Naive B cell (primary cell): Measurements from ENCODE around the gene TLCD5. TPM values are rescaled to one million over a fixed set of nuclear protein-coding genes. Genes with fewer than 3 reads are reported as not detected.

Source experiments
- ATAC-seq, 2 donors: fragments of 150-1000 bp; cut with Tn5 transposase; 2 replicates each; pipeline ENCODE4 v1.10.0; 2021; ENCODE audit warnings: low read depth in 2 of 2, mild to moderate bottlenecking in 2 of 2, moderate library complexity in 2 of 2
- DNase-seq: peaks from one replicate; pipeline ENCODE4 v3.0.0; 2022
- H3K27ac Mint-ChIP-seq, 6 donors: one replicate each; pipeline ENCODE4 v1.8.0; 2020 to 2022; ENCODE audit warnings: mild to moderate bottlenecking in 6 of 6, mixed read lengths in 6 of 6, moderate library complexity in 5 of 6, inconsistent platforms in 2 of 6
- H3K27me3 Mint-ChIP-seq, 3 donors: one replicate each; pipeline ENCODE4 v1.8.0; 2021 to 2022; ENCODE audit warnings: mixed read lengths in 3 of 3, mild to moderate bottlenecking in 1 of 3
- H3K36me3 Mint-ChIP-seq, 2 donors: one replicate each; pipeline ENCODE4 v1.8.0; 2020 to 2022; ENCODE audit warnings: mixed read lengths in 2 of 2, inconsistent platforms in 1 of 2, mild to moderate bottlenecking in 1 of 2
- H3K4me1 Mint-ChIP-seq, 3 donors: one replicate each; pipeline ENCODE4 v1.8.0; 2020 to 2022; ENCODE audit warnings: mixed read lengths in 3 of 3, inconsistent platforms in 1 of 3, mild to moderate bottlenecking in 1 of 3, moderate library complexity in 1 of 3
- H3K4me3 Mint-ChIP-seq, 8 donors: one replicate each; pipeline ENCODE4 v1.8.0; 2020 to 2022; ENCODE audit warnings: mild to moderate bottlenecking in 8 of 8, mixed read lengths in 8 of 8, moderate library complexity in 8 of 8, inconsistent platforms in 2 of 8
- H3K9me3 Mint-ChIP-seq, 7 donors: one replicate each; pipeline ENCODE4 v1.8.0; 2020 to 2022; ENCODE audit warnings: mixed read lengths in 7 of 7, mild to moderate bottlenecking in 5 of 7, inconsistent platforms in 2 of 7, moderate library complexity in 1 of 7
- polyA plus RNA-seq, 6 donors: library from polyadenylated mRNA; unstranded; fragments of 300-500 nt; fragmentation: Illumina TruSeq; gene quantifications; one replicate each; pipeline ENCODE4 v1.2.3, GENCODE V29; 2021; ENCODE audit warnings: low read depth in 6 of 6

Gene TLCD5
- polyA plus RNA-seq, 6 donors from 2014 or later: not detected

- DNase-seq: no peak
- Mint-ChIP-seq H3K36me3 (no peaks in the 10 kb centered on the region), H3K9me3 (peaks cover 0 to 10% (median 0%) of the 10 kb centered on the region in 7 donors), H3K27me3 (peaks cover 37 to 59% (median 52%) of the 10 kb centered on the region in 3 donors), H3K4me1 (peaks cover 21 to 35% (median 22%) of the 10 kb centered on the region in 3 donors), H3K27ac (peak overlapping the region in 2 of 6 donors; percentile 0 to 12), H3K4me3 (peak overlapping the region; percentile 70 to 91 (median 85))
- ATAC-seq: peak; percentile 32 to 42
Measured at GRCh38 chr11:120335556-120335907, 10.4 kb downstream of the TLCD5 start.

GRCh38 chr11:120335908-120336640 lies 11.0 kb downstream of the TLCD5 start, which contains the start of gene ARHGEF12:
Gene ARHGEF12, plus strand, starts transcription at chr11:120336413. Its CDS starts 831 bp downstream, at chr11:120337244.
- H3K27me3 Mint-ChIP-seq: peaks cover 33 to 59% (median 50%) of the 10 kb centered on the region in 3 donors
- H3K27ac Mint-ChIP-seq: peak within 1 kb of the TSS; percentile 4 to 76 (median 56)
- no peaks in the 10 kb centered on the region for H3K36me3 Mint-ChIP-seq
- DNase-seq: peak; percentile 70
- peaks cover 0 to 10% (median 0%) of the 10 kb centered on the region in 7 donors for H3K9me3 Mint-ChIP-seq
- ATAC-seq: peak; percentile 69
- H3K4me1 Mint-ChIP-seq: peaks cover 21 to 35% (median 22%) of the 10 kb centered on the region in 3 donors
- H3K4me3 Mint-ChIP-seq: peak within 1 kb of the TSS; percentile 87 to 98 (median 94)

GRCh38 chr11:120336641-120337354 lies 11.7 kb downstream of the TLCD5 start:
- DNase-seq (peak; percentile 8), ATAC-seq (peak; percentile 26 to 43)
- Mint-ChIP-seq H3K4me3 (peak overlapping the region; percentile 87 to 98 (median 94)), H3K36me3 (no peaks in the 10 kb centered on the region), H3K27ac (peak overlapping the region in 5 of 6 donors; percentile 4 to 76 (median 72)), H3K27me3 (peaks cover 27 to 59% (median 48%) of the 10 kb centered on the region in 3 donors), H3K9me3 (peaks cover 0 to 10% (median 0%) of the 10 kb centered on the region in 7 donors), H3K4me1 (peaks cover 21 to 35% (median 22%) of the 10 kb centered on the region in 3 donors)

GRCh38 chr11:120337355-120338106 lies 12.4 kb downstream of the TLCD5 start:
- Mint-ChIP-seq H3K36me3 (peaks cover 0 to 3% of the 10 kb centered on the region in 2 donors), H3K4me3 (peak overlapping the region; percentile 87 to 98 (median 94)), H3K9me3 (peaks cover 0 to 14% (median 2%) of the 10 kb centered on the region in 7 donors), H3K4me1 (peaks cover 22 to 40% (median 27%) of the 10 kb centered on the region in 3 donors), H3K27me3 (peaks cover 34 to 61% (median 55%) of the 10 kb centered on the region in 3 donors), H3K27ac (peak overlapping the region in 3 of 6 donors; percentile 39 to 76 (median 72))
- DNase-seq (no peak), ATAC-seq (no peak)

GRCh38 chr11:120338107-120338933 lies 13.2 kb downstream of the TLCD5 start:
- no peak overlapping the region for H3K27ac Mint-ChIP-seq
- DNase-seq (no peak), ATAC-seq (no peak)
- H3K9me3 Mint-ChIP-seq: peaks cover 0 to 14% (median 2%) of the 10 kb centered on the region in 7 donors
- peaks cover 22 to 40% (median 27%) of the 10 kb centered on the region in 3 donors for H3K4me1 Mint-ChIP-seq
- peaks cover 0 to 4% of the 10 kb centered on the region in 2 donors for H3K36me3 Mint-ChIP-seq
- H3K27me3 Mint-ChIP-seq: peaks cover 37 to 55% (median 51%) of the 10 kb centered on the region in 3 donors
- peak overlapping the region in 7 of 8 donors; percentile 53 to 96 (median 89) for H3K4me3 Mint-ChIP-seq

- Mint-ChIP-seq H3K4me3 (peak overlapping the region in 1 of 8 donors; percentile 89), H3K36me3 (peaks cover 0 to 4% of the 10 kb centered on the region in 2 donors), H3K4me1 (peaks cover 30 to 45% (median 33%) of the 10 kb centered on the region in 3 donors), H3K9me3 (peaks cover 0 to 14% (median 2%) of the 10 kb centered on the region in 7 donors), H3K27me3 (peaks cover 37 to 54% (median 53%) of the 10 kb centered on the region in 3 donors), H3K27ac (no peak overlapping the region)
- DNase-seq (no peak), ATAC-seq (no peak)
Measured at GRCh38 chr11:120339394-120339890, 14.3 kb downstream of the TLCD5 start.

GRCh38 chr11:120340529-120340928 lies 15.4 kb downstream of the TLCD5 start:
- H3K4me1 Mint-ChIP-seq: peaks cover 35 to 48% (median 37%) of the 10 kb centered on the region in 3 donors
- peaks cover 0 to 14% (median 2%) of the 10 kb centered on the region in 7 donors for H3K9me3 Mint-ChIP-seq
- H3K36me3 Mint-ChIP-seq: peaks cover 0 to 4% of the 10 kb centered on the region in 2 donors
- ATAC-seq (no peak), DNase-seq (no peak)
- H3K4me3 Mint-ChIP-seq: no peak overlapping the region
- H3K27me3 Mint-ChIP-seq: peaks cover 45 to 61% (median 61%) of the 10 kb centered on the region in 3 donors
- peak overlapping the region in 1 of 6 donors; percentile 11 for H3K27ac Mint-ChIP-seq

- Mint-ChIP-seq H3K4me1 (peaks cover 34 to 45% (median 39%) of the 10 kb centered on the region in 3 donors), H3K27me3 (peaks cover 53 to 70% (median 69%) of the 10 kb centered on the region in 3 donors), H3K27ac (no peak overlapping the region), H3K4me3 (no peak overlapping the region), H3K36me3 (peaks cover 0 to 4% of the 10 kb centered on the region in 2 donors), H3K9me3 (peaks cover 0 to 11% (median 2%) of the 10 kb centered on the region in 7 donors)
- no peak for ATAC-seq
- no peak for DNase-seq
Measured at GRCh38 chr11:120342226-120342625, 17.1 kb downstream of the TLCD5 start.

- H3K4me3 Mint-ChIP-seq: no peak overlapping the region
- no peak for DNase-seq
- H3K4me1 Mint-ChIP-seq: peaks cover 30 to 45% (median 39%) of the 10 kb centered on the region in 3 donors
- no peak for ATAC-seq
- H3K27me3 Mint-ChIP-seq: peaks cover 53 to 70% (median 68%) of the 10 kb centered on the region in 3 donors
- H3K36me3 Mint-ChIP-seq: peaks cover 0 to 4% of the 10 kb centered on the region in 2 donors
- H3K9me3 Mint-ChIP-seq: peaks cover 0 to 9% (median 2%) of the 10 kb centered on the region in 7 donors
- H3K27ac Mint-ChIP-seq: no peak overlapping the region
Measured at GRCh38 chr11:120342678-120343077, 17.6 kb downstream of the TLCD5 start.

- peak; percentile 9 for DNase-seq
- H3K4me3 Mint-ChIP-seq: no peak overlapping the region
- H3K27me3 Mint-ChIP-seq: peaks cover 54 to 65% (median 64%) of the 10 kb centered on the region in 3 donors
- ATAC-seq: peak in 1 of 2 donors; percentile 28
- peaks cover 0 to 4% of the 10 kb centered on the region in 2 donors for H3K36me3 Mint-ChIP-seq
- peaks cover 27 to 41% (median 34%) of the 10 kb centered on the region in 3 donors for H3K4me1 Mint-ChIP-seq
- H3K9me3 Mint-ChIP-seq: peaks cover 0 to 7% (median 2%) of the 10 kb centered on the region in 7 donors
- no peak overlapping the region for H3K27ac Mint-ChIP-seq
Measured at GRCh38 chr11:120343429-120343828, 18.3 kb downstream of the TLCD5 start.

- peaks cover 0 to 7% (median 2%) of the 10 kb centered on the region in 7 donors for H3K9me3 Mint-ChIP-seq
- peak overlapping the region in 2 of 6 donors; percentile 2 to 39 for H3K27ac Mint-ChIP-seq
Measured at GRCh38 chr11:120344302-120345004, 19.4 kb downstream of the TLCD5 start.

More at GRCh38 chr11:120344302-120345004, 19.4 kb downstream of the TLCD5 start:
- H3K27me3 Mint-ChIP-seq: peaks cover 60 to 69% (median 68%) of the 10 kb centered on the region in 3 donors
- peaks cover 0 to 4% of the 10 kb centered on the region in 2 donors for H3K36me3 Mint-ChIP-seq
- peak; percentile 96 to 97 for ATAC-seq
- peak; percentile 72 for DNase-seq
- H3K4me3 Mint-ChIP-seq: peak overlapping the region in 7 of 8 donors; percentile 0 to 46 (median 24)
- H3K4me1 Mint-ChIP-seq: peaks cover 28 to 45% (median 34%) of the 10 kb centered on the region in 3 donors
